HG02759 (cell line): ENCODE measurements around the gene C10orf53.

Source experiments
- ATAC-seq: cut with Tn5 transposase; IDR thresholded peaks from one replicate; pipeline ENCODE4 v1.9.1; 2021; ENCODE audit warnings: mild to moderate bottlenecking, moderate library complexity; ENCODE audit not compliant: unreplicated experiment

Gene C10orf53

DNA sequence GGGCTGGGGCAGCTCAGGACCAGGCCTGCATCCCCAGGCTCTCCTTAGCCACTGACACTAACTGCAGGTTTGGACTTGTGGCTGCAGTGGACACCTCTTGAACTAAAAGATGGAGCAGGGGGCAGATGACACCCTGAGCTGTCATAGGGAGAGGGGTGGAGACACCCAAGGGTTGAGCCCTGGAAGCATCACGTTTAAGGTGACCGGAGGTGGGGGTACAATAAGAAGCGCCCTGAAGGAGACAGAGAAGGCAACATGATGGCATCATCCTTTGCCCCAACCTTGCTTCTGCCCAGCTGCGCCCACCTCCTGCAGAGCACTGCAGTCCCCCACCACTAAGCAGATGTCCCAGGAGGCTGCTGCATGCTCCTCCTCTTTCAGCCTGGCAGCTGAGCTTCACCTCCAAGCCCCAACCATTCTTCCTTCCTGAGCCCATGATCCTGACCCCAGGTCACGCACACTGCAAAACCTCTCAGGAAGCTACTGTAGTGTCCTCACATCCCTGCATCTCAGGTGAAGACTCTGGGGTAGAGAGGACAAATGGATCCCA, 57.2 kb downstream of the C10orf53 start:
- ATAC-seq: no peak

DNA sequence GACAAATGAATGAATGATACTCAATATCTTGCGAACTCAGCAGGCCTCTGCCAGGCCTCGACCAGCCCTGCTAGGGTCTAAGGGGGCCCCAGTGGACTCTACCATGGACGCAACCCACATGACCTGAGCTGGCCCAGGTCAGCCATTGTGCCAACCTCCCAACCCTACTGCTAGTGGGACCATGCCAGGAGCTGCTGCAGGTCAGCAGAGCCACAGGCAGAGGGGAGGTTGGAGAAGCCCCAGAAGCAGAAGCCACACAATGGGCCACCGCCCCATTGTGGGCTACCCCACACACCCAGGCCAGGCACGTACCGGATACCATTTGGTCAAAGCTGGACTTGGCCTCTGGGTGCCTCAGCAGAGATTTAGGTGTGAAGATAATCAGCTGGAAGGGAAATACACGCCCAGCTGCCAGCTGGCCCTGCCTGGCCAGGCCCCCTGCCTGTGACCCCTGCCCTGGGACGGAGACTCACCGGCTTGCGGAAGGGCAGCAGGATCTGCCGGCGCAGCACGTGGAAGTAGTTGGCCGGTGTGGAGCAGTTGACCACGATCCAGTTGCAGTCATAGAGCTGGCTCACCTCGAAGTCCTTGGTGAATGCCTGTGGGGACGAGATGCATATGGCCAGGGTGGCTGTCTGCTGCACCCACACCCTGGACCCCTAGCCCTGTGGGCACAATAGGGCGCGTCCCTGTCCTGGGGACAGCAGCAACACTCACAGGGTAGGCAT, 58.2 kb downstream of the C10orf53 start:
- no peak for ATAC-seq

DNA sequence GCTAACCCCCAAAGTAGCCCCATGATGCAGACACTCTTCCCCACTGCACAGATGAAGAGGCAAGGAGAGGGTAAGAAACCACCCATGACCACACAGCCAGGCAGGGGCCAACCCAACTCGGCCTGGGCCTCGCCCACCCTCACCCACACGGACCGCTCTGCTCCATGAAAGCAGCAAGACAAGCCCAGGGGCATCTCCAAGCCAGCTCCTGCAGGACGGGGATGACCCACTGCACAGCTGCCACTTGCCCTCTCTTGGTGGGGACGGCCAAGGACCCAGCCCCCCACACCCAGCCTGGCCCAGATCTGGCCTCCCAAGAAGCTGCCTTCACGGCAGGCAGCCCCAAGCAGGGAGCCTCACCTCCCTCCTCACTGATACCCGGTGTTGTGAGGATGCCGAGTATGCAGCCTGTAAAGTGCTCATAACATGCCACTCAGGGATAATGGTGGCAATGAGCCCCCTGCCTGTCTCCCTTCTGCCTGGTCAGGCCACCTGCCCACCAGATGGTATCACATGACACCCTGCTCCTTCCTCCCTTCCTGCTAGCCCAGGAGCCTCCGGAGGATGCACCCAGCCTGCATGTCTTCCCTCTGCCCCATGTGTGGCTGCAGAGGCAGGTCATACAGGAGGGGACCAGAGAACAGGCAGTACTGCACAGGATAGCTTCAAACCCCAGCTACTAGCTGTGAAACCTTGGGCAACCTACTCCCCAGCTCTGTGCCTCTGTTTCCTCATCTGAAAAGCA, 59.3 kb downstream of the C10orf53 start:
- no peak for ATAC-seq

DNA sequence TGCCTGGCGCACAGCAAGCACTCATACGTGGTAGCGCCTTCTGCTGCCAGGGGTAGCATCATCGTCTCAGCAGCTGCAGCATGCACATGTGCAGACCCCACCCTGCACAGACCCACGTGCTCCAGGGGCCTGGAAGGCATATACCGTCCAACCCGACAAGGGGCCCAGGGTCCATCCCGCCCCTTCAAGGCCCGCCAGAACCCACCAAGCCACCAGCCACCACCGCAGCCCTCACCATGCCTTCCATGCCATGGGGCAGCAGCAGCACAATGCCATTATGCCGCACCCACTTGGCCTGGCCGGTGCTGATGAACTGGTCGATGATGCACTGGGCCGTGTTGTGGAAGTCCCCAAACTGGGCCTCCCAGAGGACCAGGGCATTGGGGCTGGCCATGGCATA, 60.0 kb downstream of the C10orf53 start:
- no peak for ATAC-seq

DNA sequence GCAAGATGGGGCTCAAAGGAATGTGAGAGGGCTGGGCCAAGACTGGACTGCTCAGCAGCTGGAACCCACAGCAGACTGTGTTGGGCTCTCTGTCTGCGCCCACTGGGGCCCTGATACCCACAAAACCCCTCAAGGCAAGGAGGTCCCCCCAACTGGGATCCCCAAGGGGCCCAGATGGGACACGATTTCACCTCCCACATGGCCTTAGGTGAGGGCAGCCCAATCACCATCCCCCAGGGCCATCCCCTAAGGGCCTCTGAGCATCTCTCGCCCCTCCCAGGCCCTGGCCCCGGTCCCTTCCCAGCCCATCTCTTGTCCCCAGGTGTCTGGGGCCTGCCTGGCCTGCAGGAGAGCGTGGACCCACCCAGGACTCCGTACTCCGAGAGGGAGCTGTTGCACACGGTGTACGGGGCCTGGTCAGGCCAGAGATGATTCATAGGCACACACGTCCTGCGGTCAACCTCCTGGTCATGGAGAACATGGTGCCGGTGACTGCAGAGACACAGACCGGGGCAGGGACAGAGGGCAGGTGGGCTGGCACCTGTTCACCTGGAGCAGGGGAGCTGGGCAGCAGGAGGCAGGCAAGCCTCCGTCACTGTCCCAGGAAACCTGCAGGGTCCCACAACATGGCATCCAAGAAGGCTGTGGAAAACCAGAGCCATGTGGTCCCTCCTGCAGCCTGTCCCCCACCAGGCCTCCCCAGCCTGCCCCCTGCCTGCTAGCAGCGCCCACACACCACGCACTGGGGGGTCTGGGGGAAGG, 61.1 kb downstream of the C10orf53 start:
- no peak for ATAC-seq

DNA sequence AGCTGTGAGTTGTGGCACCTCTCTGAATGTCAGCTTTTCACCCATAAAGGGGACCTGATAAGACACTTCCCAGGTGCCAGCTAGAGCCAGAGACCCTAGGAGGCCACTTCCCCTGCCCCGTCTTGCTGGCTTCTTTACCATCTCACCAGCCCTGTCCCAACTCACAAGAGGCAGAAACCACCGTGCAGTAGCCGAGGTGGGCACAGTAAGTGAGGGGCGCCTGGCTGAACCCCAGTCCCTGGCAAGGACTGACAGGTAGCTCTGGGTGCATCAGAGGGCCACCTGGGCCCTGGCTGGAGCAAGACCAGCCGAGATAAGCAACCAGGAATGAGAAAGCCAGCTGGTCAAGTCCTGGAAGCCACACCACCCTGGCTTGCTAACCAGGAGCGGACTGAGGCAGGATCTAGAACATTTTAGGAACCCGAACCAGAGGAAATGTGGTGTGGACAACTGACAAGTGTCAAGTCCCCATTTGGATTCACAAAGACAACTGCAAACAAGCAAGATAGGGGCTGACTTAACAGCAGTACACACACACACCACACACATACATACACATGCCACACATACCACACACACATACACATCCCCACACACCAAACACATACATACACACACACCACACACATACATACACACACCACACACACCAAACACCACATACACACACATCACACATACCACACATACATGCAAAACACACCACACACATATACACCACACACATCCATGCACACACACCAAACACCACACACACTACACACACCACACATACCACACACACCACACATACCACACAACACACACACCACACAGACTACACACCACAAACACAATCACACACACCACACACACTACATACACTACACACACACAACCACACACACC, 61.9 kb downstream of the C10orf53 start:
- no peak for ATAC-seq

DNA sequence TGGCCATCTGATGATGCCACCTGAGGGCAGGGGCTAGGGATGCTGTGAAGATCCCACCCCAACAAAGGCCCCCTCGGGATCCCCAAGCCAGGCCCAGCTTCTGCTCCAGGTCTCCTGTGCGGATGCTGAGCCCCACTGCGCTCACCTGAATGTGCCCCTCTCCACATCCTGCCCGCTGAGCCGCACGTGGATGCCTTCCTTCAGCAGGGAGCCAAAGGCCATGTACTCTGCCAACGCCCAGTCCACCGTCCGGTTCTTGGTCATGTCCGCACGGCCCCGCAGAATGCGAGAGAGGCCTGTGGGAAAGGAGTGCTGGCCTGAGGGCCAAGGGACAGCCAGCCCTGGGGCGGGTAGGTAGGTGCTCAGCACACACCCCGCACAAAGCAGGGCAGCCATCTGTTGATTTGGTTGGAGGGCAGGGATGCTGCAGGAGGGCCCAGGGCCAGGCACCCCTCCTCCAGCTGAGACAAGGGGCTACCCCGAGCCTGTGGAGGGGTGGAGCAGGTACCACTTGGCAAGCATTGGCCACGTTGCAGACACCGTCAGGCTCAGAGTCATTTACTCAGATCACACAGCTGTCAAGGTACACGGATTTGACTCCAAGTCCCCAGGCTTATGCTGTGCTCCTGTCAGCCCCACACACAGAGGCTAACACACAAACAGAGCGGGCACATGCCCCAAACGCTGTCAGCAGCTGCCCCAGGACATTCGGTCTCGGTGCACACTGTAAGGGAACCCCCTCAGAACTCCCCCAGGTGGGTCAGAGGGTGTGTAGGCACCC, 63.4 kb downstream of the C10orf53 start:
- ATAC-seq: no peak

DNA sequence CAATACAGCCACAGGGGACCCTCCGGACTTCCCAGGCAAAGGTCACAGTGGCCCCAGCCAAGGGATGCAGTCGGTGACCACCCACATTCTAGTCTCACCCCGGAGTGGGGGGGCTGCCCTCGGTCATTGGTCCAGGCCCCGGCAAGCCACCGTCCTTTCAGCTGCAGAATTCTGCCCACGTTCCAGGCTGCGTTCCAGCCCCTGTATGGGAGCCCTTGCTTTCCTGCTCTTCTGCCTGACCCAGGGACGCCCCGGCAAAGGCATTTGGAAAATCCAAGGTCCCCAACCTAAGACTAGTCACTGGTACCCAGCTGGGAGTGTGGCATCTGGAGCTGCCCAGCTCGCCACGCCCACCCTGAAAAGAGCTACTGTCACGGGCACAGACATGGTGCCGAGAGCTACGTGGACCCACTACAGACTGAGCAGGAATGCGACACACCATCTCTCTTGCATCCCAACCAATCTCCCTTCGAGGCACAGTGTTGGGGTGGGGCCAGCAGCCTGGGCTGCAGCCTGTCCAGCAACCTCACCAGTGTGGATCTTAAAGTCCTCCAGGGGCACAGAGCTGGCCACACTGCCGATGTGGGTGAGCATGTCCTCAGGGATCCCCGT, 64.1 kb downstream of the C10orf53 start:
- ATAC-seq: no peak

DNA sequence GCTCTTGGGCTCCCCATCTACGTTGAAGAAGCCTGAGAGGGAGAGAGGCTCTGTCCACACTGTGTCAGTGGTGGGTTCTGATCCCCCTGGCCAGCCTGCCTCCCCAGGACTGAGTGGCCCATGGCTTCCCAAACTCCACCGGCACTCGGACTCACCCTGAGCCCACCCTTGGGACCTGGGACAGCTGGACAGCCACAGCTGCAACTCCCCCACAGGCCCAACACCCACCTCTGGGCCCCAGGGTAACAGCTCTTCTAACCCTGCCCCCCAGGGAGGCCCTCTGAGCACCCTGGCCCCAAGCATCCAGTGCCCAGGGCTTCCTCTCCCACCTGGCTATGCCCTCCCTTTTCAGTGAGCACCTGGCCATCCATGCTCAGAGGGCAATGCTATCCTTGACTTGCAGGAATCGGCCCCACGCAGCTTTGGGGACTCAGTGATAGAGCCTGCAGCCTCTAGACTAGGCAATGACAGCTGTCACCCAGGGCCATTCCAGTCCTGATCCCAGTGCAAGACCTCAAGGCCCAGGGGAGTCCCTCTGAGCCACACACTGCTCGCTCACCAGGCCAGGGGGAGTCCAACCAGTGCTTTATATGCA, 64.7 kb downstream of the C10orf53 start:
- no peak for ATAC-seq

DNA sequence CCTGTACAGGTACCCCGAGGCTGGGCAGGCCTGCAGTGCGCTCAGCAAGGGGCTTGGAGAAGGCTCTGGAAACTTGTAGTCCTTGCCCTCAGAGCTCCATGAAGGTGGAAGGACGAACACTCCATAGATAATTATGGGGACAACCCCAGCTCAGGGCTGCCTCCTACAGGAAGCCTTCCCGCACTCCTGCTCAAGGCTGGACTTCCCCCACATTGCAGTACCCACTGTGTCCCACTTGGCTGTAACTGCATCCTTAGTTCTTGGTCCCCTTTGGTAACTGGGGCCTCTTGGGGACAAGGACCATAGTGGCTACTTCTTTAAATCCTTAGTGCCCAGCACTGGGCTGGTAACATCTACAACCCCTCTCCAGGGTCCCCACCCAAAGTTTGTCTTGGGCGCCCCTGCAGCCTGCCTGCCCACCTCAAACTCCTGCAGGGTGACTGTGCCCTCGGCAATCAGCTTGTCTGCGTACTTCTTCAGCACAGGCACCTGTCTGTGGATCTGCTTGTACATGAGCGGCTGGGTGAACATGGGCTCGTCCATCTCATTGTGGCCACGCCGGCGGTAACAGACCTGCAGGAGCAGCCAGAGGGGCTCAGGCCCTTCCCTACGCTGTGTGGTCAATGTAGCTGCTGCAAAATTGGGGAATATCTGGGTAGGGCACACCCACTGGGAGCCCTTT, 65.6 kb downstream of the C10orf53 start:
- no peak for ATAC-seq

DNA sequence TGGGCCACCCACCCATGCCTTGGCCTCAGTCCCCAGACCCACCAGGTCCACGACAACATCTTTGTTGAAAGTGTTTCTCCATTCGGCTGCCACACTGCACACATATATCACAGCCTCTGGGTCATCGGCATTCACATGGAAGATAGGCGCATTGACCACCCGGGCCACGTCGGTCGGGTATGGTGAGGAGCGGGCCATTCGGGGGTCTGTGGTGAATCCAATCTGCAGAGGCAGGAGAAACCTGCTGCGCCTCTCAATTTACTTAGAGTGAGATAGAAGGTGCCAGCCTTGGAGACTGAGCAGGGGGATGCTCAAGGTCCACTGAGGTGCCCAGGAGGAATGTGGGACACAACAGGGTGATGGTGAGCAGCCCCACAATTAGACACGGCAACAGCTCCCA, 66.3 kb downstream of the C10orf53 start:
- no peak for ATAC-seq

DNA sequence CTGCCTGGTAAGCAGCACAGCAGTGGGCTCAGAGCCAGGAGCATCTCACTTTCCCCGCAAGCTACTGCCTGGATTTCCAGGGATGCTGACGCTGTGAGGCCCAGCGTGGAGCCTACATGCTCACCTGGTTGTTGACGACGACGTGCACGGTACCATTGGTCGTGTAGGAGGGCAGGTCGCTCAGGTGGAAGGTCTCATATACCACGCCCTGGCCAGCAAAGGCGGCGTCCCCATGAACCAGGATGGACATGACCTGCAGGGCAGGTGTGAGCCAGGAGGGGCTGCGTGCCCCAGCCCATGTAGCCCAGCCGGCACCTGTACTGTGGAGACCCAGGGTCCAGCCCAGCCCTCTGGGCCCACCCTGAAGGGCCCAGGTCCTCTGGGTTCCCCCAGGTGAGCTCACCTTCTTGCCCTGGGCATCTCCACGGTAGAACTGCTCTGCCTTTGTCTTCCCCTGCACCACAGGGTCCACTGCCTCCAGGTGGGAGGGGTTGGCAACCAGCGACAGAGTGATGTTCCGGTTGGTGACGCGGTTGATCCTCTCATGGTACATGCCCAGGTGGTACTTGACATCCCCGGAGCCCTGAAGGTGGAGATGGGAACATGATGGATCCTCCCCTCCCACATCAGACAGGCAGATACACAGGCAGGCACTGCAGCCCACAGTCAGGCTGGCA, 67.3 kb downstream of the C10orf53 start:
- no peak for ATAC-seq
